ENCODE measurements around the gene CYP4B1. TPM values are rescaled to one million over a fixed set of nuclear protein-coding genes. Genes with fewer than 3 reads are reported as not detected.

The CYP4B1 gene
- total RNA-seq, 4 donors from 2014 or later, result 35.7 to 215 (median 75.1) TPM

GRCh38 chr1:46815133-46815532 is 16.3 kb downstream of the CYP4B1 start:
- peak in 1 of 2 donors; percentile 62 for DNase-seq (ENCODE audit: low spot score in 2 of 2)
- intact Hi-C loops (cut with DNase I; ENCODE audit: low total_unique reads), result no loop called here
- 88 to 99% methylated on average over 5 to 6 of the region's 6 CpGs for WGBS, 2 donors
- TF ChIP-seq, protein P1, sequence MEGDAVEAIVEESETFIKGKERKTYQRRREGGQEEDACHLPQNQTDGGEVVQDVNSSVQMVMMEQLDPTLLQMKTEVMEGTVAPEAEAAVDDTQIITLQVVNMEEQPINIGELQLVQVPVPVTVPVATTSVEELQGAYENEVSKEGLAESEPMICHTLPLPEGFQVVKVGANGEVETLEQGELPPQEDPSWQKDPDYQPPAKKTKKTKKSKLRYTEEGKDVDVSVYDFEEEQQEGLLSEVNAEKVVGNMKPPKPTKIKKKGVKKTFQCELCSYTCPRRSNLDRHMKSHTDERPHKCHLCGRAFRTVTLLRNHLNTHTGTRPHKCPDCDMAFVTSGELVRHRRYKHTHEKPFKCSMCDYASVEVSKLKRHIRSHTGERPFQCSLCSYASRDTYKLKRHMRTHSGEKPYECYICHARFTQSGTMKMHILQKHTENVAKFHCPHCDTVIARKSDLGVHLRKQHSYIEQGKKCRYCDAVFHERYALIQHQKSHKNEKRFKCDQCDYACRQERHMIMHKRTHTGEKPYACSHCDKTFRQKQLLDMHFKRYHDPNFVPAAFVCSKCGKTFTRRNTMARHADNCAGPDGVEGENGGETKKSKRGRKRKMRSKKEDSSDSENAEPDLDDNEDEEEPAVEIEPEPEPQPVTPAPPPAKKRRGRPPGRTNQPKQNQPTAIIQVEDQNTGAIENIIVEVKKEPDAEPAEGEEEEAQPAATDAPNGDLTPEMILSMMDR (IDR thresholded peaks at IDR 0.05), result no peak
- TF ChIP-seq POLR2A (IDR thresholded peaks at IDR 0.05), result no peak
- H3K4me3 ChIP-seq (ENCODE audit: low read depth, poor library complexity, severe bottlenecking), result no peak overlapping the region

- TF ChIP-seq, protein P1 (IDR thresholded peaks at IDR 0.05), result no peak
- TF ChIP-seq POLR2A (IDR thresholded peaks at IDR 0.05), result no peak
- intact Hi-C loops (cut with DNase I; ENCODE audit: low total_unique reads), result no loop called here
- DNase-seq (ENCODE audit: low spot score in 2 of 2), result peak in 1 of 2 donors; percentile 62
- no peak overlapping the region for H3K4me3 ChIP-seq (ENCODE audit: low read depth, poor library complexity, severe bottlenecking)
- WGBS, 2 donors, result 76 to 85% methylated on average over 5 of the region's 5 CpGs
Observed at GRCh38 chr1:46816930-46817329, 18.1 kb downstream of the CYP4B1 start.

DNA sequence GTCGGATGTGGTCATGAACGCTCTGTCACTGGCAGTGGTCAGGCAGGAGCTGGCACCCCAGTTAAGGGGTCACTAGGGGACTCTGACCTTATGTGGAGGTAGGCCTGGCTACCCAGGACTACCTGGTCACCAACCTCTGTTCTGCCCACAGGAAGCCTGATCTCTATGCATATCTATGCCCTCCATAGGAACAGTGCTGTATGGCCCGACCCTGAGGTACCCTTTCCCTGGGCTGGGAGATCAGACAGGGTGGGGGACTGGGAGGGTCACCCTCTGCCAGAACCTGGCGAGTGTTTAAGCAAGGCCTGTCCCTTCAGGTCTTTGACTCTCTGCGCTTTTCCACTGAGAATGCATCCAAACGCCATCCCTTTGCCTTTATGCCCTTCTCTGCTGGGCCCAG is 19.0 kb downstream of the CYP4B1 start:
- WGBS, 2 donors, result 78 to 94% methylated on average over 6 of the region's 6 CpGs
- intact Hi-C loops (cut with DNase I; ENCODE audit: low total_unique reads), result no loop called here
- TF ChIP-seq POLR2A (IDR thresholded peaks at IDR 0.05), result no peak
- TF ChIP-seq, protein P1 (IDR thresholded peaks at IDR 0.05), result no peak
- H3K4me3 ChIP-seq (ENCODE audit: low read depth, poor library complexity, severe bottlenecking), result no peak overlapping the region
- DNase-seq (ENCODE audit: low spot score in 2 of 2), result peak; percentile 10 to 36

GRCh38 chr1:46818591-46818990 is 19.7 kb downstream of the CYP4B1 start:
- TF ChIP-seq POLR2A (IDR thresholded peaks at IDR 0.05), result no peak
- TF ChIP-seq, protein P1 (IDR thresholded peaks at IDR 0.05), result no peak
- no peak overlapping the region for H3K4me3 ChIP-seq (ENCODE audit: low read depth, poor library complexity, severe bottlenecking)
- intact Hi-C loops (cut with DNase I; ENCODE audit: low total_unique reads), result no loop called here
- peak in 1 of 2 donors; percentile 75 for DNase-seq (ENCODE audit: low spot score in 2 of 2)
- 87 to 89% methylated on average over 5 of the region's 5 CpGs for WGBS, 2 donors

DNA sequence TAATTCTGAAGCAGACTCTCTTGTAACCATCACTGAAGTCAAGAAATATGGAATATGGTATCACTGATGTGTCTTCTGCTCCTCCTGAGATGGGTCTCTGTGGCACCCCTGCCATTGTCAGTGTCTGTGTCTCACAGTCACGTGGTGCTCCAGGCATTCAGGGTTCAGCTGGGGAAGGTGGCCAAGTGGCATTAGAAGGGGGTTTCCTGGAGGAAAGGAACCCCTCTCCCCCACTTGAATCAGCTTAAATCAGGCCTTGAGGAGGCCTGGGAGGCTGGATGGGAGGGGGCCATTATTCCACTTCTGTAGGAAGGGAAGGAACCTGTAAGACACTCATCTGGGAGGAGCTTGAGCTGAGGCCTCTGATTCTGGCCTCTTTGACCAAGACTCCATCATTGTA is 20.5 kb downstream of the CYP4B1 start:
- TF ChIP-seq, protein P1 (IDR thresholded peaks at IDR 0.05), result no peak
- no peak for TF ChIP-seq POLR2A (IDR thresholded peaks at IDR 0.05)
- no peak overlapping the region for H3K4me3 ChIP-seq (ENCODE audit: low read depth, poor library complexity, severe bottlenecking)
- no peak for DNase-seq (ENCODE audit: low spot score in 2 of 2)
- intact Hi-C loops (cut with DNase I; ENCODE audit: low total_unique reads), result no loop called here
- WGBS, 2 donors, result 74 to 82% methylated on average over 1 of the region's 1 CpG

- 70 to 85% methylated on average over 4 of the region's 4 CpGs for WGBS, 2 donors
- TF ChIP-seq, protein P1 (IDR thresholded peaks at IDR 0.05), result no peak
- no peak for TF ChIP-seq POLR2A (IDR thresholded peaks at IDR 0.05)
- intact Hi-C loops (cut with DNase I; ENCODE audit: low total_unique reads), result no loop called here
- no peak overlapping the region for H3K4me3 ChIP-seq (ENCODE audit: low read depth, poor library complexity, severe bottlenecking)
- peak in 1 of 2 donors; percentile 64 for DNase-seq (ENCODE audit: low spot score in 2 of 2)
Observed at GRCh38 chr1:46820076-46820475, 21.2 kb downstream of the CYP4B1 start.
